Activated naive CD4-positive, alpha-beta T cell treated with anti-CD3 and anti-CD28 coated beads, Interleukin-2, amount 10 ng/mL, durations not matched to agents 7 days and 5 days (primary cell): Measurements from ENCODE around the gene ZC3H4.
A peak's percentile ranks its signal among the peaks of the same experiment; 100 is the strongest.
"Not testable (repeated sequence)": the region's sequence is repeated elsewhere in the genome, so short reads cannot be mapped to it uniquely, and the experiment has no call there.

Experiments used
- CTCF ChIA-PET: fragments of 350-600 bp; sonication (Branson Sonifier 250); formaldehyde crosslinking; loops from one replicate; lab custom pipeline; 2021; ENCODE audit warnings: antibody characterized with exemption; lab: Charles Lee
- DNase-seq: peaks from one replicate; pipeline ENCODE4 v3.0.0-alpha.2; 2020
- H3K27ac Mint-ChIP-seq: one replicate; pipeline ENCODE4 v1.8.0; 2021; ENCODE audit warnings: mild to moderate bottlenecking, moderate library complexity, mixed read lengths
- H3K27me3 Mint-ChIP-seq: one replicate; pipeline ENCODE4 v1.8.0; 2021; ENCODE audit warnings: mild to moderate bottlenecking, mixed read lengths
- H3K36me3 Mint-ChIP-seq: one replicate; pipeline ENCODE4 v1.8.0; 2021; ENCODE audit warnings: mixed read lengths
- H3K4me1 Mint-ChIP-seq: one replicate; pipeline ENCODE4 v1.8.0; 2021; ENCODE audit warnings: mixed read lengths
- H3K4me3 Mint-ChIP-seq: one replicate; pipeline ENCODE4 v1.8.0; 2021; ENCODE audit warnings: mild to moderate bottlenecking, moderate library complexity, mixed read lengths
- H3K9me3 Mint-ChIP-seq: one replicate; pipeline ENCODE4 v1.8.0; 2021; ENCODE audit warnings: mixed read lengths

Gene ZC3H4

DNA sequence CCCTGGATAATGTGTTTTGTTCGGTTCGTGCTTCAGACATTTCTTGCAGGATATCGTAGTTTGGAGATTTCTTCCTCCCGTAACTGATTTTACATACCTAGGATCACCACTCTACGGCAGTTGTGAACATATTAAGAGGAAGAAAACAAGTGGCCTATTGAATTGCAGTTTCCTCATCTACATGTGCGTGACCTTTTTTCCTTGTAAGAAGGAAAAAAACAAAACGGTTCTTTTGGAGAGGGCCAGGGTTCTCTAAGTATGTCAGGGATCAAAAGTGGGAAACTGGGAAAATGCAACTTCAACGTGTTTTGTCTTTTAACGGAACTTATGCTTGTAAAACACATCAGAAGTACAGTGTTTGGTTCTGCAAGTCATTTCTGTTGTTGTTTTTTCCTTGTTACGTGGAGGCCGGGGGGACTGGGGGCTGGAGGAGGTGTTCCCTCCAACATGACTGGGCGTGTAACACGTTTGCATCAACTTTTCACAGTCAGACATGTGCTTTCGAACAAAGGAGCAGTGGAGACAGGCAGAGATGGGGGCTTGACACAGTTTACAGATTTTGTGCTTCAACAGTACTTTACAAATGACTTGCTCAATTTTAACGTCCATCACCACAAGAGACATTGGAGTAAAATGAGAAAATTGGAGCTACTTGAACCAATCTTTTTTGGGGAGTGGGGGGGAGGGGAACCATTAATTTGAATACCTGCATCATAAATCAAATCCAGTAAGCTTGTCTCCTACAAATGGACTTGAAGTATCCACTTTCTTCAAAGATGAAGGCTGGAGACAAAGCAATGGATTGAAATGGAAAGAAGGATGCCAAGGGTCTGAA, 3.8 kb downstream of the ZC3H4 start:
- DNase-seq, result peak; percentile 68
- Mint-ChIP-seq H3K27me3 (no peaks in the 10 kb centered on the region), H3K36me3 (peaks cover 51% of the 10 kb centered on the region), H3K4me3 (peak overlapping the region; percentile 94), H3K9me3 (no peaks in the 10 kb centered on the region), H3K27ac (peak overlapping the region; percentile 100), H3K4me1 (peaks cover 58% of the 10 kb centered on the region)
- CTCF ChIA-PET, result interaction anchor here (0.9 kb wide), 1 partner anchor 16 kb away, joined by 3 read pairs; no protein-coding TSS in a partner anchor

DNA sequence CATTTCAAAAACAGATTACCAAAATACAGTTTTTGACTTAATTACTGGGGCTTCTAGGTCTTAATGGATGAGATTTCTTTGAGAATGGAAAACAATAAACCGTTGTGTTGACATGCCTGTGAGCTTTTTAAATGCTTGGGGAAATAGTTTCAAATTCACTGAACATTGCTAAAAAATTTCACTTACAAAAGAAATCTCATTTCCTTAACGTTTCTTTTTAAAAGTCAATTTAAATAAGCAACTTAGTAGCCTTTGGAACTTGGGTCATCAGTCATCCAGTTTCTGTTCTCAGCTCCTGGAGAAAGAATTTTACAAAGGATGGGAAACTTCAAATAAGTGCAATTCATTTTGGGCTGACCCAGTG, 4.4 kb downstream of the ZC3H4 start:
- Mint-ChIP-seq H3K9me3 (no peaks in the 10 kb centered on the region), H3K4me3 (peak overlapping the region; percentile 94), H3K36me3 (peaks cover 55% of the 10 kb centered on the region), H3K4me1 (peaks cover 59% of the 10 kb centered on the region), H3K27ac (peak overlapping the region; percentile 100), H3K27me3 (no peaks in the 10 kb centered on the region)
- CTCF ChIA-PET, result interaction anchor here (1.1 kb wide), 1 partner anchor 10 kb away, joined by 3 read pairs; no protein-coding TSS in a partner anchor
- no peak for DNase-seq

DNA sequence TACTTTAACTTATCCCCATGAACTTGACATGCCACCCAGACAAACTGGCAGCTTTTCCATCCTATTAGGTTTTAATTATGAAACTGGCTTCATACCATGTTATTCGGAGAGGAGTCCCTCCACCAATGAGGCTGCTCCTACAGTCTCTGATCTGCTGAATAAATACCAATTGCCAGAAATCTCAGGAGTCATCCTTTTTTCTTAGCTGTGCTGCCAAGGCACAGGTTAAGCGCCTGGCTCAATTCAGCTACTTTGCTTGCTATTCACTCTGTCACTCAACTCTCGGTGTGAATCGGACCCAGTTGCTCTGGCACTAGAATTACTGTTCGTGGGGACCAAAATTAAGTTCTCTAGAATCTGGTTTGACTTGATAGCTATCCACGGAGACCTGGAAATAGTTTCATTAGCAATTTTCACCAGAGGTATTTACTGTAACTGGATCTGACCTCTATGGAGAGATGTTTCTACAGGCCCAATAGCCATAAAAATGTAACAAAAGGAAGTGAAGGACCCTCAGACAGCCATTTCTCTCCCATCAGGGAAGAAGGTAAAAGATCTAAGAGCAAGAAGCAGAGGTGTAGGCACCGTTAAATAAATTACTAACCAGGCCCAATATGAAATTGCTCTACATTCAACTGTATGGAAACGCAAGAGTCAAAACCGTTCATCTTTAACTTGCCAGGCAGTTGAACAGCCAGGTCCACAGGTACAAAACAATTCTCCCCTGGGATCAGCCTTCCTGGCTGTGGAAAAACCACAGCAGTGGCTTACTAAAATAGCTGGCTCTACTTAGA, 5.4 kb downstream of the ZC3H4 start:
- DNase-seq, result no peak
- Mint-ChIP-seq H3K4me3 (peak overlapping the region; percentile 13), H3K4me1 (peaks cover 55% of the 10 kb centered on the region), H3K27me3 (no peaks in the 10 kb centered on the region), H3K9me3 (no peaks in the 10 kb centered on the region), H3K27ac (peak overlapping the region; percentile 100), H3K36me3 (peaks cover 60% of the 10 kb centered on the region)
- CTCF ChIA-PET, result interaction anchor here (1.1 to 1.3 kb wide), 2 partner anchors 9 to 15 kb away, joined by 3 to 4 read pairs; no protein-coding TSS in a partner anchor

DNA sequence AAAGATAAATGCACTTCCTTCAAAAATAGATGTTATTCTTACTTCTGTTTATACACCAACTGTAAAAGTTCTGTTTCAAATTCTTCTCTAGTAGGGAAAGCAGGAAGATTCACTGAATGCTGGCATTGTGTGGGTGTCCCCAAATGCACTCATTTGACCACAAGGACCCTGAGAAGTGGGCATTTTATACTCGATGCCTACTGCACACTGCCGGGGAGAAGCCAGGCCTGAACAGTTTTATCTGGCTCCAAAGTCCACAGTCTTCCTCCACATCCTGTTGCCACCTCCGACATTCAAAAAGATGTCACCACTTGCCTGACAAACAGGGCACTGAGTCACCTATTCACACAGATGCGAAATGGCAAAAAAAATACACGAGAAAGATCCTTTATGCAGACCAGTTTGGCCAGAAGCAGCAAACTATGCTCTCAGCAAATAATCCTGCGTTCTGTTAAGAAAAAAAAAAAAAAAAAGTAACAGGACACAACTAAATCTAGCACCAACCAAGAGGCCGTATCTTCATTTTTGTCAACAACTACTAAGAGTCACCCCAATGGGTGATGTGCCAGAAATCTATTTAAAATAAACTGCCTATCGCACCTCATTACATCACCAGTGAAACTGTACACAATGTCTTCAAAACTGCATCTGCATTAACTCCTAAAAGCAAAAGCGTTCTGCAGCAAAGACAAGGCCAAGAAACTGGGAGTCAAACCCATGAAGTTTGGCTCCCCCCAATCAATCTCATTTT, 6.2 kb downstream of the ZC3H4 start:
- DNase-seq, result peak; percentile 53
- peaks cover 62% of the 10 kb centered on the region for H3K4me1 Mint-ChIP-seq
- no peaks in the 10 kb centered on the region for H3K9me3 Mint-ChIP-seq
- peak overlapping the region; percentile 100 for H3K27ac Mint-ChIP-seq
- H3K36me3 Mint-ChIP-seq, result peaks cover 65% of the 10 kb centered on the region
- no peaks in the 10 kb centered on the region for H3K27me3 Mint-ChIP-seq
- CTCF ChIA-PET, result interaction anchor here (1.3 to 2.3 kb wide), 3 partner anchors 12 to 27 kb away, joined by 4 to 8 read pairs (median 8); no protein-coding TSS in a partner anchor
- H3K4me3 Mint-ChIP-seq, result peak overlapping the region; percentile 13

DNA sequence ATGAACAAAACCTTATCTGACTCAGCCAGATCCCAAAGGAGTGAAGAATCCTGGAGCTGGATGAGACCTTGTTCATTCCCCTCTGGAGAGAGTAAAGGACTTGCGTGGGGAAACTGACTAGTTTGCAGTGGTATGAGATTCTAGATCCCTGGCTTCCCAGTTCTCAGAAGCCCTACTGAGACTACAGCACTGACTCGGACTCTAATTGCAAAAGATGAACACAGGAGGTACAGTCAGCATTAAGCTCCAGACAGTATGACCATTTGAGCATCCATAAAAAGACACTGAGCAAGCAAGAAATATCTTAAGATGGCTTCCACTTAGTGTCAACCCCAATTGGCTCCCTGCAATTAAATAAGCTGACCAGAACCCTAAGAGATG, 6.8 kb downstream of the ZC3H4 start:
- peaks cover 67% of the 10 kb centered on the region for H3K4me1 Mint-ChIP-seq
- peak overlapping the region; percentile 100 for H3K27ac Mint-ChIP-seq
- H3K27me3 Mint-ChIP-seq, result no peaks in the 10 kb centered on the region
- H3K9me3 Mint-ChIP-seq, result no peaks in the 10 kb centered on the region
- peak overlapping the region; percentile 13 for H3K4me3 Mint-ChIP-seq
- no peak for DNase-seq
- H3K36me3 Mint-ChIP-seq, result peaks cover 66% of the 10 kb centered on the region
- CTCF ChIA-PET, result interaction anchor here (1.7 to 2.3 kb wide), 2 partner anchors 12 to 27 kb away, joined by 8 read pairs; no protein-coding TSS in a partner anchor

DNA sequence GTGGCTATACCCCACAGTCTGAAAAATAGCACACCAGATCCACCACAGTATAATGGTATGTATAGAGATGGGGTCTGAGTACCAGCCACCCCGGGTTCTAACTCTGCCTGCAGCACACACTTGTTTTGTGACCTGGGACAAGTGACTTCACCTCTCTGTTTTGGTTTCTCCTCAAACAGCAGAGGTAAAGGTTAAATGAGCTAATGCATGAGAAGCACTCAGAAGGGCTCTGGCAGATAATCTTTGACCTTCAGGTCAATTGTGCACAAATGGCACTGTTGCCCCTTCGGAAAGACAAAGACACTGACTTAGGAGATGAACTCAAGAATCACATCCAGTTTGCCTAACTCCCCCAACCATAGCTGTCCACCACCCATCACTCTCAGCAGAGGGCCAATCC, 7.7 kb downstream of the ZC3H4 start:
- CTCF ChIA-PET, result interaction anchor here (1.7 to 2.3 kb wide), 2 partner anchors 11 to 26 kb away, joined by 8 read pairs; no protein-coding TSS in a partner anchor
- H3K36me3 Mint-ChIP-seq, result peaks cover 58% of the 10 kb centered on the region
- no peaks in the 10 kb centered on the region for H3K27me3 Mint-ChIP-seq
- H3K4me1 Mint-ChIP-seq, result peaks cover 67% of the 10 kb centered on the region
- H3K9me3 Mint-ChIP-seq, result no peaks in the 10 kb centered on the region
- no peak for DNase-seq
- H3K4me3 Mint-ChIP-seq, result no peak overlapping the region
- H3K27ac Mint-ChIP-seq, result peak overlapping the region; percentile 100

DNA sequence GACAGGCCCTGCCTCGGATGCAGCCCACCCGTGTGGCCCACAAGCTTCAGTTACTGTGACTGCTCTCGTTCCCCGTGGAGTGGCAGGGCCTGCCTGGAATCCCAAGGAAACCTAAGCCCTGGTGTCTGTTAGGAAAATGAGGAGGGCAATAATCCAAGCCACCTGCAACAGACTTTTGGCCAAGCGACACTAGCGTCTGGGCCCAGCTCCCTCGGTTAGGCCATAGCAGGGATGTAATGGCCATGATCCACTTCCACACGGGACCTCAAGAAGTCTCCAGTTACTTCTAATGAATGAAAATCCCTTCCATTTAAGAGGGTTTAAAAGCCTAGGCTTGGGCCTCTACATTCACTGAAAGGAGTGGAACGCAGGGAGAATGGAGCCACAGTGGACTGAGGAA, 8.9 kb downstream of the ZC3H4 start:
- DNase-seq, result no peak
- Mint-ChIP-seq H3K4me3 (no peak overlapping the region), H3K9me3 (no peaks in the 10 kb centered on the region), H3K27ac (no peak overlapping the region), H3K27me3 (no peaks in the 10 kb centered on the region), H3K36me3 (peaks cover 51% of the 10 kb centered on the region), H3K4me1 (peaks cover 70% of the 10 kb centered on the region)
- CTCF ChIA-PET, result no interaction called here

DNA sequence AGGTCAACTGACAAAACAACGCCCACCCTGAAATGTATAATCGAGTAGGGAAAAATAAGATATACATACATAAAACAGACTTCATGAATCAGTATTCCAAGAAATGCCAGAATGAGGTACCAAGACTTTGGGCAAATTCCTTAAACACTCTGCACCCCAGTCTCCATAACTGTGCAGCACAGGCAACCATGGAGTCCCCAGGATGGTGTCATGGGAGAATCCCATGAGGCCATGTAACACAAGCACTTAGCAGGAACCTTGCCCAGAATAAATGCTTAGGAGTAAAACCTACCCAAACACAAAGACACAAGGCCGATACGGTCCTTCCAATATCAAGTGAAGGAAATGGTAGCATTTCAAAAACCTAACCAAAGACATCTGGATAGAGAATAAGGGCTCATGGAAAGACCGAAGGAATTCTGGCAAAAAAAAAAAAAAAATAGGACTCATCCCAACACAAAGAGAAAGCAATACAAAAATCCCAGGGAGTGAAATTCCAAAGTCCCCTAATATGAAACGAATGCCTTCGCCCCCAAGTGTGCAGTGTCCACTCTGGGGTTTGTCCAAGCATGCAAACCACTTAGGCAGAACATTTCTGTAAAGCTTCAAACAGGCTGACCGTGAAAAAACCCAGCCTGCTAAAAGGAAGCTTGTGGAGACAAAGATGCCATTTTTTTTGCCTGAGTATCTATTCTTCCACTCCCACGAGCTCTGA, 11.1 kb downstream of the ZC3H4 start:
- H3K36me3 Mint-ChIP-seq, result peaks cover 35% of the 10 kb centered on the region
- CTCF ChIA-PET, result interaction anchor here (0.7 kb wide), 1 partner anchor 9 kb away, joined by 3 read pairs; no protein-coding TSS in a partner anchor
- no peaks in the 10 kb centered on the region for H3K27me3 Mint-ChIP-seq
- H3K4me1 Mint-ChIP-seq, result peaks cover 63% of the 10 kb centered on the region
- H3K27ac Mint-ChIP-seq, result peak overlapping the region; percentile 14
- no peak for DNase-seq
- no peaks in the 10 kb centered on the region for H3K9me3 Mint-ChIP-seq
- H3K4me3 Mint-ChIP-seq, result no peak overlapping the region

DNA sequence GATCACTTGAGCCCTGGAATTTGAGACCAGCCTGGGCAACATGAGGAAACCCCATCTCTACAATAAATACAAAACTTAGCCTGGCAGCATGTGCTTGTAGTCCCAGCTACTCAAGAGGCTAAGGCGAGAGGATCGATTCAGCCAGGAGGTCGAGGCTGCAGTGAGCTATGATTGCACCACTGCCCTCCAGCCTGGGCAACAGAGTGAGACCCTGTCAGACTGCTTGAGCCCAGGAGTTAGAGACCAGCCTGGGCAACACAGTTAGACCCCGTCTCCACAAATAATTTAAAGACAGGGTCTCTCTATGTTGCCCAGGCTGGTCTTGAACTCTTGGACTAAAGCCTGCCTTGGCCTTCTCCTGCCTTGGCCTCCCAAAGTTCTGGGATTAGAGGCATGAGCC, 12.5 kb downstream of the ZC3H4 start:
- CTCF ChIA-PET, DNase-seq, H3K4me3 Mint-ChIP-seq, H3K9me3 Mint-ChIP-seq, H3K27me3 Mint-ChIP-seq, H3K27ac Mint-ChIP-seq: not testable (repeated sequence)
- H3K4me1 Mint-ChIP-seq, result peaks cover 62% of the 10 kb centered on the region
- peaks cover 40% of the 10 kb centered on the region for H3K36me3 Mint-ChIP-seq

DNA sequence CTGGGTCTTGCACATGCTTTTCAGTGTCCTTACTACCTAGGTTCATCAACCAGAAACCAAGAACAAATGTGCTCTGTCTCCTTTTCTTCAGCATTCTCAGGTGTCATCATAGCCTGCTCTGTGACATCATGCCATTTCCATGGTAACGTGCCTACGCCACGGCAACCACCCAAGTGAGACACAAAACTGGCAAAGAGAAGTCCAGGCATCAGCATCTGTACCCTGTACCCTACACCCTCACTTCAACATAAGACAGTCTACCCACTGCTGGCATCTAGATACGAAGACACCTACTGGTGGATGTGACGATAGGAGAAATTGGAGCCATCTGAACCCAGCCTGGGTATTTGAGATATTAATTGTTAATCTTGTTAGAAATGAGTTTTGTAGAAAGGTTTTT, 13.3 kb downstream of the ZC3H4 start:
- no peak overlapping the region for H3K4me3 Mint-ChIP-seq
- H3K27me3 Mint-ChIP-seq, result no peaks in the 10 kb centered on the region
- H3K27ac Mint-ChIP-seq, result no peak overlapping the region
- CTCF ChIA-PET, result no interaction called here
- DNase-seq, result no peak
- peaks cover 64% of the 10 kb centered on the region for H3K4me1 Mint-ChIP-seq
- peaks cover 33% of the 10 kb centered on the region for H3K36me3 Mint-ChIP-seq
- no peaks in the 10 kb centered on the region for H3K9me3 Mint-ChIP-seq

DNA sequence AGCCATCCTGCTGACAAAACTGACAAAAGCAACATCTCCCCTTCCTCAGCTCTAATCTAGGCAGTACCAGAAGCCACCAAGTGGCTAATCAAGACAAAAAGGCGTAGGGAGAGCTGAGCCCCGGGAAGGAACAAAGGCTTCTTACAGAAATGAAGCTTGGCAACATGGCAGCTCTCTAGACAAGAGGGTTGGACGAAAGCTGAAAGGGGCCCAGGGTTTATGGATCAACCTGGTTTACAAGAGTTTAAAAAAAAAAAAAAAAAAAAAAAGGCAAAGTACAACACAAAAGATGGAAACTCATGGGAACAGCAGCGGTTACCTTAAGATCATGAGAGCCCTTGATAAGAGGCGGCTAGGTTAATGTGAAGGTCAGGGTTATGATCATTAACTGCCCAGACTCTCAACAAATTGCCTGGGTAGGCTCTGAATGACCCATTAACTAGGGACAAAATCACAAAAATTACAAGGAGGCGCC, 14.0 kb downstream of the ZC3H4 start:
- no peak overlapping the region for H3K4me3 Mint-ChIP-seq
- peaks cover 70% of the 10 kb centered on the region for H3K4me1 Mint-ChIP-seq
- H3K36me3 Mint-ChIP-seq, result peaks cover 35% of the 10 kb centered on the region
- H3K9me3 Mint-ChIP-seq, result no peaks in the 10 kb centered on the region
- CTCF ChIA-PET, result interaction anchor here (1.2 kb wide), 2 partner anchors 9 to 20 kb away, joined by 3 read pairs; no protein-coding TSS in a partner anchor
- no peak for DNase-seq
- H3K27ac Mint-ChIP-seq, result no peak overlapping the region
- no peaks in the 10 kb centered on the region for H3K27me3 Mint-ChIP-seq

DNA sequence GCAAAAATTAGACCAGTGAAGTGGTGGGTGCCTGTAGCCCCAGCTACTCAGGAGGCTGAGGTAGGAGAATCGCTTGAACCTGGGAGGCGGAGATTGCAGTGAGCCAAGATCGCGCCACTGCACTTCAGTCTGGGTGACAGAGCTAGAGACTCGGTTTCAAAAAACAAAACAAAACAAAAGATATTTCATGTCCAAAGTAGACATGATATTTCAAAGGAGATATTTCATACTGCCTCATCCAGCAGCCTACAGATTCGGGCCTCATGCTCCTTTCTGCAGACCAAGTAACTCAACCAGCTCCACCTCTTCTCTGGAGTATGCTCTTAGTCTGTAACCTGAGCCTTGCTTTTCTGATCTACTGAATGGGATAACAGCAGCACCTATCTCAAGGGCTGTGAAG, 15.0 kb downstream of the ZC3H4 start:
- CTCF ChIA-PET, result interaction anchor here (1.2 kb wide), 1 partner anchor 10 kb away, joined by 3 read pairs; no protein-coding TSS in a partner anchor
- no peak for DNase-seq
- Mint-ChIP-seq H3K36me3 (peaks cover 37% of the 10 kb centered on the region), H3K27me3 (no peaks in the 10 kb centered on the region), H3K9me3 (no peaks in the 10 kb centered on the region), H3K4me1 (peaks cover 73% of the 10 kb centered on the region), H3K4me3 (no peak overlapping the region), H3K27ac (peak overlapping the region; percentile 15)
